K562 (cell line): ENCODE measurements around the gene CNIH3. TPM values are rescaled to one million over a fixed set of nuclear protein-coding genes. Genes with fewer than 3 reads are reported as not detected.

Experiments
- ATAC-seq: fragments of 200-7000 bp; cut with Tn5 transposase; 3 replicates; pipeline ENCODE4 v1.9.1; 2020; ENCODE audit warnings: moderate library complexity
- BruUV-seq: library from RNA; stranded (reverse); fragments of 400-500 nt; replicated peaks from 2 replicates; lab custom pipeline; 2021; lab: Mats Ljungman, UMichigan
- CTCF ChIA-PET: fragments of 300-600 bp; formaldehyde crosslinking; extraction: SDS; loops from one replicate; lab custom pipeline; 2021; ENCODE audit warnings: low intra/inter-chr PET ratio; lab: Yijun Ruan, JAX
- POLR2A ChIA-PET: fragments of 300-600, 350-650 bp; sonication (Branson Sonifier 250); formaldehyde crosslinking; extraction: SDS; loops from one replicate; lab custom pipeline; 2021; ENCODE audit warnings: antibody characterized with exemption, inconsistent platforms; lab: Yijun Ruan, JAX
- DNase-seq, 4 experiments: peaks; one replicate each; pipeline versions ENCODE4 v3.0.0 to v3.0.0-alpha.2; 2011 to 2018; ENCODE audit warnings: low spot score in 3 of 4, mixed read lengths in 3 of 4; ENCODE audit errors: extremely low read depth in 1 of 4
- FAIRE-seq: peaks from 2 replicates; lab custom pipeline; 2011; peaks lifted over from hg19 to GRCh38; lab: Jason Lieb, UNC
- H2AFZ ChIP-seq: 2 replicates; pipeline ENCODE4 v1.6.0; 2011; ENCODE audit warnings: low read depth, low read length, control low read depth, inconsistent platforms
- H3K27ac ChIP-seq: fragments of 200-600 bp; 3 replicates; pipeline ENCODE4 v1.8.0; 2011; ENCODE audit warnings: low read depth, mild to moderate bottlenecking, control low read depth, inconsistent platforms, low read length, moderate library complexity, mixed read lengths; ENCODE audit errors: extremely low read depth
- H3K27me3 ChIP-seq, 2 experiments: fragments of 300-600 bp in 1 of 2; 2 replicates in 1 of 2; 3 replicates in 1 of 2; pipeline versions ENCODE4 v1.6.0 to v1.8.0; 2011; ENCODE audit warnings: inconsistent platforms in 2 of 2, low read length in 2 of 2, mild to moderate bottlenecking in 1 of 2, mixed read lengths in 1 of 2, moderate library complexity in 1 of 2; ENCODE audit not compliant: control insufficient read depth in 2 of 2, insufficient read depth in 2 of 2
- H3K36me3 ChIP-seq: fragments of 300-600 bp; 3 replicates; pipeline ENCODE4 v1.8.0; 2011; ENCODE audit warnings: mild to moderate bottlenecking, low read length, inconsistent platforms; ENCODE audit not compliant: control insufficient read depth, insufficient read depth
- H3K4me1 ChIP-seq, 2 experiments: fragments of 200-600 bp in 1 of 2; replicated peaks in 1 of 2; 2 replicates in 1 of 2; 3 replicates in 1 of 2; pipeline versions ENCODE4 v1.5.1 to v1.8.0; 2011; ENCODE audit warnings: inconsistent platforms in 2 of 2, low read length in 2 of 2, mild to moderate bottlenecking in 1 of 2, mixed read lengths in 1 of 2, moderate library complexity in 1 of 2; ENCODE audit not compliant: control insufficient read depth in 2 of 2, insufficient read depth in 2 of 2
- H3K4me2 ChIP-seq: 2 replicates; pipeline ENCODE4 v1.6.1; 2011; ENCODE audit warnings: low read length, control low read depth, inconsistent platforms, mixed read lengths; ENCODE audit not compliant: insufficient read depth
- H3K4me3 ChIP-seq: fragments of 200-600 bp; sonication (generic), shearing (Covaris generic); 2 replicates; pipeline ENCODE4 v1.5.1; 2016; ENCODE audit warnings: control low read depth, inconsistent platforms
- H3K79me2 ChIP-seq: fragments of 200-600 bp; 3 replicates; pipeline ENCODE4 v1.8.0; 2011; ENCODE audit warnings: low read length, inconsistent platforms; ENCODE audit not compliant: control insufficient read depth, insufficient read depth
- H3K9ac ChIP-seq, 2 experiments: 2 replicates each; pipeline versions ENCODE4 v1.6.0 to v1.6.1; 2011; ENCODE audit warnings: low read depth in 2 of 2, low read length in 2 of 2, control low read depth in 1 of 2, inconsistent platforms in 1 of 2, mild to moderate bottlenecking in 1 of 2, mixed read lengths in 1 of 2; ENCODE audit not compliant: insufficient read depth in 1 of 2
- H3K9me1 ChIP-seq: one replicate; pipeline ENCODE4 v1.6.0; 2011; ENCODE audit warnings: inconsistent platforms, mild to moderate bottlenecking, low read length, moderate library complexity; ENCODE audit not compliant: control insufficient read depth, insufficient read depth
- H3K9me3 ChIP-seq: replicated peaks from 2 replicates; pipeline ENCODE4 v1.5.1; 2011; ENCODE audit warnings: low read depth, low read length, inconsistent platforms; ENCODE audit not compliant: control insufficient read depth, insufficient read depth
- H4K20me1 ChIP-seq: replicated peaks from 2 replicates; pipeline ENCODE4 v1.6.1; 2011; ENCODE audit warnings: low read length, inconsistent platforms, mixed read lengths; ENCODE audit not compliant: control insufficient read depth, insufficient read depth
- CBX5 ChIP-seq: IDR thresholded peaks from 2 replicates; pipeline ENCODE4 v1.6.1; 2014; ENCODE audit warnings: low read depth, borderline replicate concordance
- CC2D1A ChIP-seq: fragments of 450-650 bp; IDR thresholded peaks from 2 replicates; pipeline ENCODE4 v1.6.1; 2017; ENCODE audit warnings: mild to moderate bottlenecking
- IFI16 ChIP-seq: fragments of 250-450 bp; sonication (Bioruptor Pico); IDR thresholded peaks from 2 replicates; pipeline ENCODE4 v2.1.2; 2022; ENCODE audit warnings: mild to moderate bottlenecking, inconsistent platforms
- LEF1 ChIP-seq: fragments of 450-650 bp; IDR thresholded peaks from 2 replicates; pipeline ENCODE4 v1.6.1; 2016; ENCODE audit warnings: mild to moderate bottlenecking
- MBD2 ChIP-seq: sonication (generic); IDR thresholded peaks from 2 replicates; pipeline ENCODE4 v1.6.1; 2016; ENCODE audit warnings: low read depth, borderline replicate concordance
- MCM5 ChIP-seq: fragments of 450-650 bp; IDR thresholded peaks from 2 replicates; pipeline ENCODE4 v1.6.1; 2016; ENCODE audit warnings: low read depth
- NKRF ChIP-seq: fragments of 450-650 bp; IDR thresholded peaks from 2 replicates; pipeline ENCODE4 v1.6.1; 2016; ENCODE audit warnings: borderline replicate concordance
- PHTF2 ChIP-seq: fragments of 250-450 bp; sonication (Bioruptor Pico); IDR thresholded peaks from 2 replicates; pipeline ENCODE4 v1.5.0; 2021; ENCODE audit warnings: mild to moderate bottlenecking
- SAFB2 ChIP-seq: fragments of 200-400 bp; formaldehyde crosslinking; IDR thresholded peaks from 2 replicates; pipeline ENCODE4 v1.6.1; 2018; ENCODE audit warnings: borderline replicate concordance, low read length, low read depth, moderate library complexity; ENCODE audit not compliant: severe bottlenecking
- ZEB2 ChIP-seq: fragments of 450-650 bp; IDR thresholded peaks from 2 replicates; pipeline ENCODE4 v1.6.1; 2016
- ZNF124 ChIP-seq: sonication (generic); formaldehyde crosslinking; IDR thresholded peaks from 2 replicates; pipeline ENCODE4 v1.8.1; 2022; ENCODE audit warnings: missing genetic modification reagents
- WGBS: fragments of 100-300 bp; shearing (Covaris generic); methylation state at CpG from one replicate; pipeline ENCODE4 v1.1.6; 2016; ENCODE audit warnings: low coverage, mixed read lengths; ENCODE audit not compliant: insufficient coverage; ENCODE audit errors: missing lambda C conversion rate; 5-methylcytosine and 5-hydroxymethylcytosine counted together
- in situ Hi-C: fragments of 300-500 bp; cut with MboI; formaldehyde crosslinking; loops from 4 replicates; pipeline ENCODE4 v1.15.0; 2018; ENCODE audit warnings: inconsistent platforms, mixed read lengths
- intact Hi-C: fragments of 100-400 bp; cut with micrococcal nuclease; formaldehyde crosslinking; loops from 2 replicates; pipeline ENCODE4 v1.14.2; 2022
- polyA plus RNA-seq, 8 experiments: library from polyadenylated mRNA; depleted of rRNA in 4 of 8; stranded (reverse) in 5 of 8; unstranded in 3 of 8; fragments of >200 nt; fragmentation: Nextera tagmentation in 2 of 8; fragmentation: Illumina TruSeq in 1 of 8; extraction: Ambion mirVana in 2 of 8; extraction: Trizol in 1 of 8; gene quantifications; 2 replicates each; pipeline versions ENCODE4 v1.2.1 to v1.2.3, GENCODE V29; 2011 to 2014; ENCODE audit warnings: inconsistent platforms in 1 of 8, missing spikeins in 1 of 8
- total RNA-seq, 7 experiments: library from RNA; depleted of rRNA in 6 of 7; stranded (reverse); fragments of >200 nt in 6 of 7; fragmentation: Illumina TruSeq in 2 of 7; extraction: Trizol in 2 of 7; gene quantifications; 2 replicates each; pipeline versions ENCODE4 v1.2.1 to v1.2.3, GENCODE V29; 2011 to 2021; ENCODE audit warnings: low replicate concordance in 1 of 7
- TF ChIP-seq, protein P1 (sequence below): fragments of 450-650 bp; formaldehyde crosslinking; IDR thresholded peaks from 2 replicates; pipeline ENCODE4 v1.4.0; 2022; ENCODE audit warnings: missing genetic modification characterization
- TF ChIP-seq, protein P2 (sequence below): fragments of 250-450 bp; sonication (Bioruptor Pico); IDR thresholded peaks from 2 replicates; pipeline ENCODE4 v1.9.0; 2021; ENCODE audit warnings: mild to moderate bottlenecking
- TF ChIP-seq, protein P3 (sequence below): fragments of 450-650 bp; formaldehyde crosslinking; IDR thresholded peaks from 2 replicates; pipeline ENCODE4 v1.4.0; 2020; ENCODE audit warnings: mild to moderate bottlenecking

CNIH3 gene
- total and polyA plus RNA-seq, 9 of the 15 experiments (the other 6 are each of a cell fraction or from before 2014, with no cell fraction given): 0.14 to 1.8 (median 0.79) TPM

GRCh38 chr1:224759135-224759534 is 143.0 kb downstream of the CNIH3 start:
- POLR2A ChIA-PET: interaction anchor here (0.6 to 1.1 kb wide), 2 partner anchors 22 to 286 kb away, joined by 3 read pairs; no protein-coding TSS in a partner anchor
- WGBS: 0% methylated on average over 1 of the region's 1 CpG
- Histone ChIP-seq H3K9me3 (no peaks in the 10 kb centered on the region), H4K20me1 (no peaks in the 10 kb centered on the region), H3K27me3 (0 out of 5 replicates have a peak, but pooled peaks cover 0 to 6% of the 10 kb centered on the region in 2 experiments), H3K9me1 (peaks cover 2% of the 10 kb centered on the region), H3K27ac (no peak overlapping the region), H2AFZ (no peak overlapping the region), H3K4me1 (no peaks in the 10 kb centered on the region), H3K79me2 (no peaks in the 10 kb centered on the region), H3K4me2 (no peak overlapping the region), H3K36me3 (no peaks in the 10 kb centered on the region), H3K9ac (no peak overlapping the region), H3K4me3 (no peak overlapping the region)
- TF ChIP-seq CBX5 (peak; percentile 60; the same call in 1 of the 2 replicates), PHTF2 (CRISPR knock-in tag) (no peak)
- in situ Hi-C loops (no loop called here), intact Hi-C loops (no loop called here)
- FAIRE-seq (no peak), DNase-seq (no peak), ATAC-seq (no peak)
- BruUV-seq: no TSS peak
- CTCF ChIA-PET: no interaction called here

- intact Hi-C loops: no loop called here
- Histone ChIP-seq H3K4me2 (no peak overlapping the region), H3K9me1 (peaks cover 2% of the 10 kb centered on the region), H3K4me3 (no peak overlapping the region), H3K27ac (no peak overlapping the region), H3K27me3 (0 out of 5 replicates have a peak, but pooled peaks cover 0 to 6% of the 10 kb centered on the region in 2 experiments), H3K36me3 (no peaks in the 10 kb centered on the region), H3K9ac (no peak overlapping the region), H3K9me3 (no peaks in the 10 kb centered on the region), H2AFZ (no peak overlapping the region), H3K79me2 (no peaks in the 10 kb centered on the region), H4K20me1 (no peaks in the 10 kb centered on the region), H3K4me1 (no peaks in the 10 kb centered on the region)
- ATAC-seq (no peak), DNase-seq (no peak), FAIRE-seq (no peak)
- POLR2A ChIA-PET: no interaction called here
- BruUV-seq: no TSS peak
- CTCF ChIA-PET: no interaction called here
- in situ Hi-C loops: no loop called here
- TF ChIP-seq MCM5 (no peak), NKRF (no peak), ZEB2 (no peak), IFI16 (CRISPR knock-in tag) (no peak), ZNF124 (CRISPR knock-in tag) (no peak), LEF1 (no peak), CC2D1A (no peak), MBD2 (no peak), SAFB2 (no peak)
- TF ChIP-seq, protein P1, sequence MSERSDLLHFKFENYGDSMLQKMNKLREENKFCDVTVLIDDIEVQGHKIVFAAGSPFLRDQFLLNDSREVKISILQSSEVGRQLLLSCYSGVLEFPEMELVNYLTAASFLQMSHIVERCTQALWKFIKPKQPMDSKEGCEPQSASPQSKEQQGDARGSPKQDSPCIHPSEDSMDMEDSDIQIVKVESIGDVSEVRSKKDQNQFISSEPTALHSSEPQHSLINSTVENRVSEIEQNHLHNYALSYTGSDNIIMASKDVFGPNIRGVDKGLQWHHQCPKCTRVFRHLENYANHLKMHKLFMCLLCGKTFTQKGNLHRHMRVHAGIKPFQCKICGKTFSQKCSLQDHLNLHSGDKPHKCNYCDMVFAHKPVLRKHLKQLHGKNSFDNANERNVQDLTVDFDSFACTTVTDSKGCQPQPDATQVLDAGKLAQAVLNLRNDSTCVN (CRISPR knock-in tag): no peak
- TF ChIP-seq, protein P2, sequence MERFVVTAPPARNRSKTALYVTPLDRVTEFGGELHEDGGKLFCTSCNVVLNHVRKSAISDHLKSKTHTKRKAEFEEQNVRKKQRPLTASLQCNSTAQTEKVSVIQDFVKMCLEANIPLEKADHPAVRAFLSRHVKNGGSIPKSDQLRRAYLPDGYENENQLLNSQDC (CRISPR knock-in tag): no peak
- TF ChIP-seq, protein P3, sequence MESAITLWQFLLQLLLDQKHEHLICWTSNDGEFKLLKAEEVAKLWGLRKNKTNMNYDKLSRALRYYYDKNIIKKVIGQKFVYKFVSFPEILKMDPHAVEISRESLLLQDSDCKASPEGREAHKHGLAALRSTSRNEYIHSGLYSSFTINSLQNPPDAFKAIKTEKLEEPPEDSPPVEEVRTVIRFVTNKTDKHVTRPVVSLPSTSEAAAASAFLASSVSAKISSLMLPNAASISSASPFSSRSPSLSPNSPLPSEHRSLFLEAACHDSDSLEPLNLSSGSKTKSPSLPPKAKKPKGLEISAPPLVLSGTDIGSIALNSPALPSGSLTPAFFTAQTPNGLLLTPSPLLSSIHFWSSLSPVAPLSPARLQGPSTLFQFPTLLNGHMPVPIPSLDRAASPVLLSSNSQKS: no peak
Observed at GRCh38 chr1:224759681-224760091, 143.6 kb downstream of the CNIH3 start.
